Spleen (tissue), 11 donors: ENCODE data around the gene BRD4. TPM values are rescaled to one million over a fixed set of nuclear protein-coding genes. Genes with fewer than 3 reads are reported as not detected.

Experiments used
- DNase-seq: peaks from one replicate; pipeline ENCODE4 v3.0.0-alpha.2; 2020
- H3K27ac ChIP-seq, 8 donors: fragments of 200-600 bp; sonication (generic) in 7 of 8; 1 replicate in 4 of 8; 2 replicates in 4 of 8; pipeline versions ENCODE4 v1.5.0 to v1.8.0; 2016 to 2021; ENCODE audit warnings: inconsistent platforms in 4 of 8, mild to moderate bottlenecking in 4 of 8, moderate library complexity in 1 of 8
- H3K27me3 ChIP-seq, 7 donors: fragments of 200-600 bp; sonication (generic) in 6 of 7; replicated peaks in 1 of 7; 1 replicate in 4 of 7; 2 replicates in 3 of 7; pipeline versions ENCODE4 v1.5.0 to v1.8.0; 2016 to 2021; ENCODE audit warnings: inconsistent platforms in 3 of 7, mild to moderate bottlenecking in 1 of 7
- H3K36me3 ChIP-seq, 6 donors: fragments of 200-600 bp; sonication (generic) in 5 of 6; 1 replicate in 4 of 6; 2 replicates in 2 of 6; pipeline versions ENCODE4 v1.5.0 to v1.8.0; 2016 to 2021; ENCODE audit warnings: inconsistent platforms in 2 of 6
- H3K4me1 ChIP-seq, 6 donors: fragments of 200-600 bp; sonication (generic) in 5 of 6; 1 replicate in 3 of 6; 2 replicates in 3 of 6; pipeline versions ENCODE4 v1.5.0 to v1.8.0; 2016 to 2021; ENCODE audit warnings: inconsistent platforms in 3 of 6
- H3K4me3 ChIP-seq, 8 donors: fragments of 200-600 bp; sonication (generic) in 7 of 8; 1 replicate in 4 of 8; 2 replicates in 4 of 8; pipeline versions ENCODE4 v1.5.0 to v1.8.0; 2016 to 2021; ENCODE audit warnings: inconsistent platforms in 4 of 8, mild to moderate bottlenecking in 4 of 8, moderate library complexity in 2 of 8
- H3K9me3 ChIP-seq, 8 donors: fragments of 200-600 bp; sonication (generic) in 7 of 8; 1 replicate in 4 of 8; 2 replicates in 4 of 8; pipeline versions ENCODE4 v1.5.0 to v1.8.0; 2016 to 2021; ENCODE audit warnings: inconsistent platforms in 4 of 8
- CTCF ChIP-seq, 11 experiments: fragments of 200-600 bp in 7 of 11; fragments of 450-650 bp in 4 of 11; sonication (generic) in 4 of 11; IDR thresholded peaks in 8 of 11; conservative IDR thresholded peaks in 3 of 11; 1 replicate in 7 of 11; 2 replicates in 4 of 11; pipeline versions ENCODE4 v1.4.0 to v1.8.0; 2016 to 2021; ENCODE audit warnings: antibody characterized with exemption in 11 of 11, inconsistent platforms in 4 of 11, mild to moderate bottlenecking in 1 of 11
- POLR2A ChIP-seq, 3 donors: fragments of 450-650 bp; IDR thresholded peaks; one replicate each; pipeline ENCODE4 v1.5.1; 2017; ENCODE audit warnings: antibody characterized with exemption in 3 of 3, mild to moderate bottlenecking in 1 of 3
- POLR2AphosphoS5 ChIP-seq, 3 donors: sonication (generic); formaldehyde crosslinking; IDR thresholded peaks; one replicate each; pipeline ENCODE4 v1.5.1; 2017; ENCODE audit warnings: antibody characterized with exemption in 3 of 3
- WGBS, 5 donors: extraction: QIAGEN DNeasy Blood & Tissue Kit in 3 of 5; methylation state at CpG; one replicate each; pipeline versions ENCODE4 v1.1.5 to v1.1.7; 2013 to 2018; 5-methylcytosine and 5-hydroxymethylcytosine counted together
- intact Hi-C: fragments of 100-400 bp; cut with DNase I; formaldehyde crosslinking; loops from one replicate; pipeline ENCODE4 v1.15.0; 2023; ENCODE audit warnings: low total_unique reads
- polyA plus RNA-seq, 3 donors: library from polyadenylated mRNA; stranded (reverse); fragments of 200-250 nt; gene quantifications; one replicate each; pipeline ENCODE4 v1.2.1, GENCODE V29; 2013
- total RNA-seq, 7 donors: library from RNA; depleted of rRNA in 3 of 7; stranded (reverse); fragments of >200 nt in 3 of 7; fragmentation: NEBNext Ultra II Directional in 4 of 7; extraction: Animal tissue kit (Norgen Biotek cat#: 25700) in 4 of 7; gene quantifications; one replicate each; pipeline versions ENCODE4 v1.1.0 to v1.2.1, GENCODE V29; 2016 to 2021
- donor health status: healthy with polysubstance abuse.
- donor health status: DM: no; HTN: no; CAD: no; lungs with moderate emphysema.
- donor health status: DM: no; HTN: no; CAD: no.
- donor health status: Bipolar disorder and iron deficiency.
- donor health status: healthy.
- donor health status: DM: no; HTN: no; CAD: no.
- donor health status: DM: yes; HTN: yes; CAD: no.

Gene BRD4
- total and polyA plus RNA-seq, 10 donors: 10.3 to 146 (median 68.0) TPM

DNA sequence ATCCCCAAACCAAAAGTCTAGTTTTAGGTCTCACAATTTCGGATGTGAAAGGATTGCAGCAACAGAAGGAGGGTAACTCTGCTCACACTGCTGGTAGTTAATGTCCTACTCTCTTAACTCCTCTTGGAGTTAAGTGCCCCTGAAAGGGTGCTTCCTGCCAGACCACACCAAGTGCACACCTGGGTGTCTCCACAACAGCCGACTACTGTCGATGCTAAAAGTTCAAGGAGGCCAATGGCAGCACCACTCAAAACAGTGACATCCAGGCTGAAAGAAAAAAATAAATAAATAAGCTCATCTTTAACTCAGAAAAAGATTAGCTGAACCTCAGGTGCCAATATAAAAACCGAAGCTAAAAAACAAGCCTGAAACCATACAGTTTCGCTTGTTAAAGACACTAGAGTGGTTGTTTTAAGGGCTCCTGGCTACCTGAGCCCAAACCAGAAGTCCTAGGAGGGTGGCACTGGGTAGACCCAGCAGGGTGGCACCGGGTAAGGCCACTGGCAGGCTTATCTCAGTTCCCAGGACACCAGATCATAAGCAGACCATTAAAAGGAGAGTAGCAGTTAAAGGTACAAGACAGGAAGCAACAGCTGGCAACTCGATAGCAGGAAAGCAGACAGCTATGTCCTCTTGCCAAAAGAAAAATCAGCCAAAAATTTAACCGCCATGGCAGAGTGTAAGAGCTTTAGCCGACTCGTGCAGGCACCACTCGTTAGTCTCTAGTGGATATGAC, 39.3 kb downstream of the BRD4 start:
- Histone ChIP-seq H3K4me1 (peaks cover 92 to 100% (median 99%) of the 10 kb centered on the region in 6 donors), H3K36me3 (peaks cover 0 to 22% (median 2%) of the 10 kb centered on the region in 6 donors), H3K27me3 (no peaks in the 10 kb centered on the region), H3K27ac (peak overlapping the region in 7 of 8 donors; percentile 28 to 69 (median 63)), H3K9me3 (no peaks in the 10 kb centered on the region), H3K4me3 (peak overlapping the region in 1 of 8 donors; percentile 32)
- TF ChIP-seq POLR2A (IDR thresholded peaks at IDR 0.05) (no peak), POLR2AphosphoS5 (IDR thresholded peaks at IDR 0.05) (peak in 2 of 3 donors; percentile 22 to 32)
- intact Hi-C loops: no loop called here
- WGBS, 5 donors: 17 to 30% (median 22%) methylated on average over 11 of the region's 11 CpGs
- DNase-seq: peak; percentile 39

- H3K27ac ChIP-seq: no peak overlapping the region
- 89 to 97% (median 96%) methylated on average over 7 of the region's 7 CpGs for WGBS, 5 donors
- no peaks in the 10 kb centered on the region for H3K9me3 ChIP-seq
- DNase-seq: peak; percentile 11
- peaks cover 0 to 22% (median 2%) of the 10 kb centered on the region in 6 donors for H3K36me3 ChIP-seq
- peaks cover 92 to 100% (median 99%) of the 10 kb centered on the region in 6 donors for H3K4me1 ChIP-seq
- no peak overlapping the region for H3K4me3 ChIP-seq
- no peaks in the 10 kb centered on the region for H3K27me3 ChIP-seq
- intact Hi-C loops: no loop called here
- TF ChIP-seq CTCF (IDR thresholded peaks at IDR 0.05 in 8 of 11, conservative IDR thresholded peaks at IDR 0.05 in 3 of 11) (no peak), POLR2A (IDR thresholded peaks at IDR 0.05) (no peak), POLR2AphosphoS5 (IDR thresholded peaks at IDR 0.05) (no peak)
These were observed 40.2 kb downstream of the BRD4 start for GRCh38 chr19:15292140-15292539.

GRCh38 chr19:15291548-15292021, 40.8 kb downstream of the BRD4 start:
- H3K4me1 ChIP-seq: peaks cover 92 to 100% (median 99%) of the 10 kb centered on the region in 6 donors
- no peak overlapping the region for H3K4me3 ChIP-seq
- H3K27me3 ChIP-seq: no peaks in the 10 kb centered on the region
- H3K9me3 ChIP-seq: no peaks in the 10 kb centered on the region
- H3K36me3 ChIP-seq: peaks cover 0 to 21% (median 2%) of the 10 kb centered on the region in 6 donors
- peak overlapping the region in 2 of 8 donors; percentile 10 to 33 for H3K27ac ChIP-seq
- TF ChIP-seq POLR2A (IDR thresholded peaks at IDR 0.05): no peak
- TF ChIP-seq POLR2AphosphoS5 (IDR thresholded peaks at IDR 0.05): no peak
- TF ChIP-seq CTCF (IDR thresholded peaks at IDR 0.05 in 8 of 11, conservative IDR thresholded peaks at IDR 0.05 in 3 of 11): no peak
- intact Hi-C loops: no loop called here
- DNase-seq: no peak
- WGBS, 5 donors: 27 to 38% (median 33%) methylated on average over 4 of the region's 4 CpGs

GRCh38 chr19:15291089-15291488, 41.2 kb downstream of the BRD4 start:
- peak overlapping the region in 1 of 8 donors; percentile 10 for H3K27ac ChIP-seq
- peaks cover 0 to 16% (median under 1%) of the 10 kb centered on the region in 6 donors for H3K36me3 ChIP-seq
- peaks cover 91 to 100% (median 99%) of the 10 kb centered on the region in 6 donors for H3K4me1 ChIP-seq
- TF ChIP-seq CTCF (IDR thresholded peaks at IDR 0.05 in 8 of 11, conservative IDR thresholded peaks at IDR 0.05 in 3 of 11) (no peak), POLR2A (IDR thresholded peaks at IDR 0.05) (no peak), POLR2AphosphoS5 (IDR thresholded peaks at IDR 0.05) (no peak)
- H3K27me3 ChIP-seq: no peaks in the 10 kb centered on the region
- no peak overlapping the region for H3K4me3 ChIP-seq
- no peaks in the 10 kb centered on the region for H3K9me3 ChIP-seq
- peak; percentile 5 for DNase-seq
- intact Hi-C loops: no loop called here
- WGBS, 5 donors: 78 to 95% (median 83%) methylated on average over 1 of the region's 1 CpG
